Activated CD4-positive, CD25-positive, alpha-beta regulatory T cell (primary cell): Measurements from ENCODE around the gene BACE2.

ENCODE experiments used
- DNase-seq, 4 experiments: peaks; one replicate each; lab custom pipeline; 2025; lab: John Stamatoyannopoulos, UW

Gene BACE2

DNA sequence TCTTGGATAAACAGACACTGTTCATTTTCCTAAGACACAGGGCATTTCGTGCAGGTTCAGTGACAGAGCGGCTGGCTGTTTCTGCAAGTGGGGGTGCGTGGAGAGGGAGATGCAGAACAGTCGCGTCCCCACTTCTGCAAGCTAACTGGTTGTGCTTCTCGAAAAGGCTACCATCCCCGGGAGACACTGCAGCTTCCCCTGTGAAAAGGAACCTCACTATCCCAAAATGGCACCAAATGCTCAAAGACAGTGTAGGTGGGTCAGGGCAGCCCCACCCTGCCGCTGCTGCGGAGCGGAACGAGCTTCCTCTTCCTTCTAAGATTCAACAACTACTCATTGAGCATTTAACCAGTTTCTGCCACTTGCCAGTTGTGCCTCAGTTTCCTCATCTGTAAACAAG lies 19.2 kb upstream of the BACE2 start:
- DNase-seq = no peak

DNA sequence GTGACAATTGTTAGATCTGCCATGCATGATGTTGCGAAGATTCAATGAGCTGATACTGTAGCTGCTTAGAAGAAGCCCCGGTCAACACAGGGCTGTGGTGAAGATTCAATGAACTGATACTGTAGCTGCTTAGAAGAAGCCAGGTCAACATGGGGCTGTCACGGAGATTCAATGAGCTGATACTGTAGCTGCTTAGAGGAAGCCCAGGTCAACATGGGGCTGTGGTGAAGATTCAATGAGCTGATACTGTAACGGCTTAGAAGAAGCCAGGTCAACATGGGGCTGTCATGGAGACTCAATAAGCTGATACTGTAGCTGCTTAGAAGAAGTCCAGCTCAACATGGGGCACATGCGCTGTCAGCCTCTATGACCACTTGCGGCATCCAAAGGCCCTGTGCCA lies 18.8 kb upstream of the BACE2 start:
- no peak for DNase-seq

- no peak for DNase-seq
Observed at GRCh38 chr21:41152147-41152546, 15.8 kb upstream of the BACE2 start.

- no peak for DNase-seq
Observed at GRCh38 chr21:41153443-41153842, 14.5 kb upstream of the BACE2 start.

GRCh38 chr21:41156142-41156541 lies 11.8 kb upstream of the BACE2 start:
- DNase-seq = no peak

GRCh38 chr21:41158026-41158425 lies 9.9 kb upstream of the BACE2 start:
- DNase-seq = no peak

- DNase-seq = no peak
Observed at GRCh38 chr21:41160036-41160435, 7.9 kb upstream of the BACE2 start.

- DNase-seq = no peak
Observed at GRCh38 chr21:41161428-41161827, 6.5 kb upstream of the BACE2 start.

- no peak for DNase-seq
Observed at GRCh38 chr21:41162096-41162495, 5.9 kb upstream of the BACE2 start.

DNA sequence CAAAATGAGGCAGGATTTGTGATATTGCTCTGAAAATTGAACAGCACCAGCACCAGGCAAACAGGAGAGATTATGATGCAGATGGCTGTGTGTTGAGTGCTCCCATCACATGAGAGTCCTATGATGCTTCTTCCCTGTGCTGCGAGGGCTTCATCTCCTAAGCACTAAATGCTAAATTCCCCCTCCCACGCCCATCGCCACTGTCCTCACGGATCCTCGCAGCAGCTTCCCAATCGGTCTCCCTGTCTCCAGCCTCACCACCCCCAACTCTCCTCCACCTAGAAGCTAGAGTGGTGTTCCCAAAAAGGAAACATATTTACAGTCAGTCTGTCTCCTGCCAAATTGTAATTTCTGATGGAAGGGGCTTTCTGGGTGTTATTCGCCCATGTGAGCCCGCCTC lies 4.9 kb upstream of the BACE2 start:
- no peak for DNase-seq

DNA sequence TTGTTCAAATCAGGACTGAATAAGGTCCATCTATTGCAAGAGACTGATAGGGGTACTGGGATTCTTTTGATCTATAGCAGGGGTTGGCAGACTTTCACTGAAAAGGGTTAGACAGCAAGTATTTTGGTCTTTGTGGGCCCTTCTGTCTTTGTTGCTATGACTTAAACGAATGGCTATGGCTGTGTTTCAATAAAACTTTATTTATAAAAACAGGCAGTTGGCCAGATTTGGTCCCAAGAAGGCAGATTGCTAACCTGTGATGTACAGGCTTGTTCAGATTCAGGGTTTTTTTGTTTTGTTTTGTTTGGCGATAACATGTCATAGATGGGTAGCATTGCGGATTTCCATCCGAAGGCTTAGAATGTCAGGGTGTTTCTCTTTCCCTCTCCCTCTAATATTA lies 3.9 kb upstream of the BACE2 start:
- DNase-seq = no peak

DNA sequence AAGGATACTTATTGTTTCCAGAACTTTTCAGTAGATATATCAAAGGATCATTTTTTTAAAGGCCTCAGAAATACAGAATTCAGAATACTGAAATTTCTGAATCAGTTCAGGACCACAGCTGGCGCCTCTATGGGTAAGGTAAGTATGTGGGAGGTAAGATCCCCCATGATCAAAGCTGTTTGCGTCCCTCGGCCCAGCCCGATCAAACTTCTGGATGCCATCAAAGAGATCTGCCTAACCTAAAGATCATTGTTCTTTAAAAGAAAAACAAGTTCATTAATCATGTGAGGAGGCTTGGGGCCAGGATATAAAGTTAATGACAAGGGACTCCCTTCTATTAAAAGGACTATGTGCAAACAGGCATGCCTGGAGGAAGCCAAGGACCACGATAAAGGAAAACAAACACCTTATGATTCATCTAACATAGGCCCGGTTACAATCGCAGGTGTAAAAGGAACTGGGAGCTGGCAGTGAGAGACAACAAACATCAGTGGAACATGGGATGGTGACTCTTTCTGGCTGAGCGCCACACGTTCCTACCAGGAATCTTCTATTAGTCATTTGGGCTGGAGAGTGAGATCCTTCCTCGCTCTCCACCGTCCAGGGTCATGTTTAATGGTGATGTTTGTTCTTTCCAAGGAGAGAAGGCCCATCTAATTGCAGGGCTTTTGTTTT lies 2.8 kb upstream of the BACE2 start:
- DNase-seq = no peak

DNA sequence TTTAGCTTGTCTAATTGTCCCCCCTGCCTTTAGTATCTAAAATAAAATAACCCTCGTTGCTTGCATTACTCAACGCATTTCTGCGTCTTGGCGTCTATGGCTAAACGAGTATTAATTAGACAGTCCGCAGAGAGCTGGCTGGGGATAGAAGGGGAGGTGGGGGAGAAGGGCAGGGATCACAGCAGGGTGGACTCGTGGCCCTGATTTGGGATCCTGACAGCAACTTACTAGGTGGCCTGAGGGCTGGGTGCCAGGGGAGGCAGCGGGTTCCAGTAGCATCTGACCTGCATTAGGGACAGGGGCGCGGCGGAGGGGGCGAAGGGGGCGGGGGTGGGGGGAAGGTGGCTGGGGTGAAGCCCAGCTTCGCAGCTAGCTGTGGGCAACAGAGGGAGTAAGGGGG lies 1.1 kb upstream of the BACE2 start:
- DNase-seq = no peak

DNA sequence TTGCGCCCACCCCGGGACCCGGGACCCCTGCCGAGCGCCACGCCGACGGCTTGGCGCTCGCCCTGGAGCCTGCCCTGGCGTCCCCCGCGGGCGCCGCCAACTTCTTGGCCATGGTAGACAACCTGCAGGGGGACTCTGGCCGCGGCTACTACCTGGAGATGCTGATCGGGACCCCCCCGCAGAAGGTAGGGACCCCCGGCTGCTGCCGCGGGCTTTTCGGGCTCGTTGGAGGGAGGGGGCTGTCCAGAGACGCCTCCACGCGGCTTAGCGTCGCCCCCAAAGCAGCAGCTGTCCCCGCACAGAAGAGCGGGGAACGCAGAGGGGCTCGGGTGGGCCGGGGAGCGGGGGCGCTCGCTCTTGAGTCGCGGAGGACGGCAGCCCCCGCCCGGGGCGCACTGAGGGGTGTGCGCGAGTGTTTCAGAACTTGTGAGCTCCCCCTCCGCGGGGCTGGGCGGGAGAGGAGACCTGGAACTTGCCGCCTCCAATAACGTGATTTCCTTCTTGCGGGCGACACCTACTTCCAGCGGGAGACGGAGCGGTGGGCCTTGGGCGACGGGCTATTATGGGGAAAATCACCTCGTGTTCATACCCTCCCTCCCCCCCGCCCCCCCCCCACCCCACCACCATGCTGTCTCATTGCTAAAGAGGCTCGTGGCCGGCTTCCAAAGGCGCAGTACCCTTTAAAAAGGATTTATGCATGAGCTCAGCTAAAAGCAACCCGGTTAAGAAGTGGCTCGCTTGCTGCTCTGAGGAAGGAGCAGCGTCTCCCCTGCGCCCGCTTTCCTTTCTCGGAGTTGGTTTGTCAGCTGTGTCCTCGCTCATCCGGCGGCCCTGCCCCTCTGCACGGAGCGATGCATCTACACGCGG lies 664 bp downstream of the BACE2 start:
- no peak for DNase-seq

DNA sequence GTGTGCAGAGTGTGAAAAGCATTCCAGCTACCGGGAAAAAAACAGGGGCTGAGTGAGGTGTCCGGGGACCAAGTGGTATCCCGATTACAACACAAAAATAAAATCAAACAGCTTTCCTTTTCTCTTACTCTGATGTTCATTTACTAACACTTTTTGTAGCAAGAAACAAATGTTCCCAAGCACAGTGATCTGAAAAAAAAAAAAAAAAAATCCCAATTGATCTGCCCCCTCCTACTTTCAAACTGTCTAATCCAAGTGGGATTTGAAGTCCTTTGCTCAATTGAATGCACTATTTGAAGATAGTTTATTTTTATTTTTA lies 1.3 kb downstream of the BACE2 start:
- no peak for DNase-seq

GRCh38 chr21:41169701-41170100 lies 1.7 kb downstream of the BACE2 start:
- no peak for DNase-seq

DNA sequence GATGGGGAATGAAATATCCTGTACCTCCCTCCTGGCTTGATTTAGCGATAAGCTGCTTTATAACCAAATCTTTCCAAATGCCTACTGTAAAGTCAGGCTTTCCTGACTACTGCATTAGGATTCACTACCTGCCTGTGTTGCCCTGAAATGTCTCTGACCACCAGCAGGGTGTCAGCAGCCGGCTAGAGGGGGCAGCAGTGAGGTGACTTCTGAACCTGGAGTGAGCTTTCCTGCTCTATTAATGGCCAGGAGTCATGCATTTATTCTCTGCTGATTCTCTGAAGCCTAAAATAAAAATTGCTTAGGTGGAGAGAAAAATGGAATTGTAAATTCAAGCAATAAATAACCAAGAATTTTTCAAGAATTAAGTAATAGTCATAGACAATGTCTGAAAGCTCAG lies 2.5 kb downstream of the BACE2 start:
- no peak for DNase-seq

DNA sequence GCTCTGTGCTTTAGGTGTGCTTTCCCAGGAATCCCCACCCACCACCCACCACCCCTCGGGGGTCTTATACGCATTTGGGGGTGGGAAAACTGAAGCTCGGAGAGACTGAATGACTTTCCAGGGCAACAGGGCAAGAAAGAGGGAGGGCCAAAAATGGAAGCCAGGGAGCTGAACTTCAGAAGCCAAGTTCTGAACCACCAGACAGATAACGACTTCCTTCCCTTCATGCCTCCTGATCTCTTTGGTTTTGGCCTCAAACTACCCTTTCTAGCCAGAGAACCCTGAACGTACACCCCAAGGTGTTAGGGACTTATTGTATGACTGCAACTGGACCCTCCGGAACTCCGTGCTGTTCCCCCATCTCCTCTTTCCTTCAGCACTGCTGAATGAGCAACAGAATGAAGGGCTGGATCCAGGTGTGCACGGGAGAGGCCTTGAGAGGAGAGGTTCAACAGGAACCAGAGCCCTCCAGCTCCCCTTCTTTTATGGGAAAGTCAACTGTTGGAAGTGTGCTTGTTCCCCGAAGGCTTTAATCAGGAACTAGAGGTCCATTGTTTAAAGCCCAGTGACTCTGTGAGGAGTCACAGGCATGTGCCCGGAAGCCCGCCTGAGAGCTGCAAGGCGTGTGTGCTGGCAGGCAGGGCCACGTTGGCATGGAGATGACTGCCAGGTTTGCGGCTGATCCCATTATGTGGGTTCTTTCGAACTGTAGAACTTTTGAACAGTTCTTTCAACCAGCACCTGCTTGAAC lies 3.1 kb downstream of the BACE2 start:
- no peak for DNase-seq

- DNase-seq = no peak
Observed at GRCh38 chr21:41175080-41175479, 7.1 kb downstream of the BACE2 start.

DNA sequence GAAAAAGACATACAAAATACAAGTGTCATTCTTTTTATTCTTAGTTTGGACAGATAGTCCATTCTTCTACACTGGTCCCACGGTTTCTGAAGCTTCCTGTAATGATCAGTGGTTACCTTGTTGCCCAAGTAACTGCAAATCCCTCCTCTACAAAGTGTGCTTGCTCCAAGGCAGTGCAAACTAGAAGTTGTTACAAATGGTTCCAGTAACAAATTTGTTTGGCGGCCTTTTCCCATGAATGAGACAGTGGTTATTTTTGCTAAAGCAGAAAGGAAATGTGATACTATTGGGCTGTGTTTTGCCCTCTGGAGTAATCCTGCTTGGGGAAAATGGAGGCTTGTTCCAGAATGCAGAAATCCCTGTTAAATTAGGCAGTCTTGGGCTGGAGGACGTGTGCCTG lies 8.9 kb downstream of the BACE2 start:
- DNase-seq = no peak

DNA sequence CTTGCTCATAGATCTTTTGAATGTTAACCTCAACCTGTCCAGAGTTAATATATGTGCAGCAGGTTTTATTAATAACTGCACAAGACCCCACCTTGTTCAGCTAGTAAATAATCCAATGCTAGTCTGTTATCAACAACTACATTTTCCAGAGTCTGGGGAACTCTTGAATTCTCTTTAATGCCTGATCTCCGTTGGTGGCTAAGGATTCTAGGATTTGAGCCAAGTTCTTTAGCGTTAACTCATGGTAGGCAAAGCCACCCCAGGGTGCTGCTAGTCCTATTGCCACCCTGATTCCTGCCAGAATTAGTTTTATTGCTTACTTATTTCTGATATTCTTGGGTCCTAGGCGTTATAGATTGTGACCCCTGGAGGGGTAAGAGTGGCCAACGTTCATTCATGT lies 12.8 kb downstream of the BACE2 start:
- DNase-seq = no peak

GRCh38 chr21:41182547-41182946 lies 14.6 kb downstream of the BACE2 start:
- DNase-seq = no peak

GRCh38 chr21:41183575-41183974 lies 15.6 kb downstream of the BACE2 start:
- DNase-seq = no peak
